Central memory CD4-positive, alpha-beta T cell (primary cell): Measurements from ENCODE around the gene ZRANB1.

Experiments
- DNase-seq: peaks from one replicate; pipeline ENCODE4 v3.0.0; 2022

Gene ZRANB1

DNA sequence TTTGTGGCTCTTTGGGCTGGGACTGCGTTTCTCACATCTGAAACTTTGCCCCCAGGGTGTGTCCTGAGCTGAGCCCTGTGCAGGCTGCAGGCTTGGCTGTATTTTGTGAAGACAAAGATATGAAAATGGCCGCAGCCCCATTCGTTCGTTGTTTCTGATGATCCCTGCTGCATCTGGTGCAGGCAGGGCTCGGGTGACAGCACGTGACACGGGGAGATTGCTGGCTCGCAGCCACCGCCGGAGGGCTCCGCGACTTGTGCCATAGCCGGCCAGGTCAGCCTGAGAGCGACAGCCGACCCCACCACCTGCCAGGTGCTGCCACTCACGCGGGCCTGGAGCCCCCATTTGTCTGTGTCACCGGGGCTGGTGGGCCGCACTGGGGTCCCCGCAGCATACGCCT lies 81.3 kb downstream of the ZRANB1 start:
- DNase-seq, result no peak

DNA sequence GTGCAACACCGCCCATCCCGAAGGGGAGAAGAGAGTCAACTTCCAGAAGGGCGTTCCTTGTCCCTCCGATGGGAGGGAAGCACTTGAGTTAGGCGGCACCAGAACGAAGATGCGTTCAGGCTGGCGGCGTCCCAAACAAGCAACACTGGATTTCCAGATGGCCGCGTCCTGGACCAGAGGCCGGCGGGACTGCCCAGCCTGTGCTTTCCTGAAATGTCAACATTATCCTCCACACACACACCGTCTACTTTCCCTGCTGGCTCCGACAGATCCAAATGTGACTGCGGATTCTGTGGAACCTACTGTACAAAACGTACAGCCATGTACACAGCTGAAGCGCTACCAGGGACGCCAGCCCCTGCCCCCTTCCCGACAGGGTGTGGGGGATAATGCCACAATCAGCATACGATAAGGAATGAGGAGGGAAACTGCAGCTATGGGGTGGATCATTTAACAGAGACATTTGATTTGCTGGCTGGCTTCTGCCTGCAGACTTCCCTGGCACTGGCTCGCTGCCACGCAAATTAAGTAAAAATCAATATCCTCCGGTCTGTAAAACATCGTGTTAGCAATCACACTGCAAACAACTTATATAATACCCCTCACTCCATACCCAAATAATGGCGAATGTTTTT lies 82.1 kb downstream of the ZRANB1 start:
- DNase-seq, result no peak

DNA sequence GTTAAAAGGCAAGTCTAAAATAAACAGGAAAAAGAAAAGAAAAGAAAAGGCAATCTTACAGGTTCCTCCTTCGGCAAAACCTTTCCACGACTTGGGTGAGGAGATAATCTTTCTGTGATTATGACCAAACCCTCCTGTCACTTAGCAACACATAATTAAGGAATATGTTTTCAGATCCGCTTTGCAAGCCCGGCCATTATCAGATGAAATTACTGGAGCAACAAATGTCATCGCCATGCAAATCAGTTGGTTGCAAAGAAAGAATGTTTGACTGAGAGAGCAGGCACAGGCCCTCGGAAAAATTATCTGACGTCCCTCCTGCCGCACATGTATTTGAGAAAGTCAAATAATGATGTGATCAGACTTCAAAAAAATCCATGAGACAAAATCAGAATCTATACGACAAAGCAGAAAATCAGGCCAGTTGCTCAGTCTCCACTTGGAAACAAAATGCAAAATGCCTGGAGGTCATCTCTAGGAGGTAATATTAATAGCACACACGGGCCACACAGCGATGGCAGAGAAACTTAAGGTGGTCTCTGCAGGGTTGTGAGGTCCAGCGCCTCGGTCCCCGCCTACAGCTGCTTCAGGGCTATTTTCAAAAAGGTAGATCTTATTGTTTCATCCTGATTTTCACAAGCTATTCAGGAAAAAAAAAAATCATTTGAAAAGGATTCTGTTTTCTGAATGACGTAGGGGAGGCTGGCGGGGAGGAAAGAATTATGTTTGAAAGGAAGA lies 82.7 kb downstream of the ZRANB1 start:
- DNase-seq, result no peak

DNA sequence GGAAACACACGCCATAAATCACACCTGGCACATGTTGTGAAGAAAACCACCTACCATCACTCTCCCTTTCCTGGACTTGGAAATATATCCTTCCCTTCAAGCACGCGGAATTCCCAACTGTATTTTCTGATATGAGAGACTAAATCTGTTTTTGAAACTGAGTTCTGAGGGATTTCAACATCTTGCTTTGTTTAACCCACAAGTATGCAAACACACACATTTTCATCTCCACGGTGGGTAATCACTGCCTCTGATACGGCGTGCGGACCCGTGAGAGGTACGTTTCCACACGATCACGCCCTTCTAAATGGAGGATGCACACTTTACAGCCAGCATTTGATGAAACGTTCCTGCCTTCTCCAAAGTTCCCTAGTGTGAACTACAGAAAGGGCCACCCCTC lies 83.4 kb downstream of the ZRANB1 start:
- no peak for DNase-seq

DNA sequence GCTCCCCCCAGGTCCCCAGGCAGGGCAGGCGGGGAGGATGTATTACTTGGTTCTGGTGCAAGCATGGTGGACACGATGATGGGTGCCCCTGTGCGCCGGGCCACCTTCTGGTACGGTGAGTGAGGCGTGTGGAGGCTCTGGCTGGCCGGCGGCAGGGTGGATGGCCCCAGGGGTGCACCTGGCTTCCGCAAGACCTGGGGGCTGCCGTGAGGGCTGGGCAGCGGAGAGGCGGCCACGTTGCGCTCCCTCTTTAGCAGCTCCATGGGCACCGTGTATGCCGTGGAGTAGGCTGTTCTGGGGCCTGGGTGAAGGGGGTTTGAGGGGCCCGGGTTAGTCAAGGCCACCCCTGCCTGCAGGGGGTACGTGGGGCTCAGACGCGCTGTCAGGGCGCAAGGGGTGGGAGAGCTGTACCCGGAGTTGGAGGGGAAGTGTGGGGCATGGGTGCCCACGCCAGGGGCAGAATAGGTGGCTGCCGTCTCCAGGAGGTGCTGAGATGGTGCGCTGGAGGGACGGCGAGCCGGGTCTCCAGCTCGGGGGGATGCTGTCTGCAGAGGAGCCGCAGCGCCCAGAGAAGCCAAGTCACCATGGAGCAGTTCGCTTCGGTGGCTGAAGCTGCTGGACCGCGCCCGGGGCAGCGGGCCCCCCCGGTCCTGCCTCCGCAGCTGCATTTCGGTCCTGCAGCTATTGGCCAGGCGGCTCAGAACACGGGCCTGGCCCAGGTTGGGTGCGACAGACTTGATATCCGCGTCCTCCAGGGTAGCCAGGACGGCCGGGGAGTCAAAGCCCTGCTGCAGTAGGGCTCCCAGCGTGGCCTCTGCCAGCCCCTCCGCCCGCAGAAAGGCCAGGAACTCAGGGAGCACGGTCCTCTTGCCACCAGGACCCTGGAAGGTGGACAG lies 84.4 kb downstream of the ZRANB1 start:
- DNase-seq, result no peak

DNA sequence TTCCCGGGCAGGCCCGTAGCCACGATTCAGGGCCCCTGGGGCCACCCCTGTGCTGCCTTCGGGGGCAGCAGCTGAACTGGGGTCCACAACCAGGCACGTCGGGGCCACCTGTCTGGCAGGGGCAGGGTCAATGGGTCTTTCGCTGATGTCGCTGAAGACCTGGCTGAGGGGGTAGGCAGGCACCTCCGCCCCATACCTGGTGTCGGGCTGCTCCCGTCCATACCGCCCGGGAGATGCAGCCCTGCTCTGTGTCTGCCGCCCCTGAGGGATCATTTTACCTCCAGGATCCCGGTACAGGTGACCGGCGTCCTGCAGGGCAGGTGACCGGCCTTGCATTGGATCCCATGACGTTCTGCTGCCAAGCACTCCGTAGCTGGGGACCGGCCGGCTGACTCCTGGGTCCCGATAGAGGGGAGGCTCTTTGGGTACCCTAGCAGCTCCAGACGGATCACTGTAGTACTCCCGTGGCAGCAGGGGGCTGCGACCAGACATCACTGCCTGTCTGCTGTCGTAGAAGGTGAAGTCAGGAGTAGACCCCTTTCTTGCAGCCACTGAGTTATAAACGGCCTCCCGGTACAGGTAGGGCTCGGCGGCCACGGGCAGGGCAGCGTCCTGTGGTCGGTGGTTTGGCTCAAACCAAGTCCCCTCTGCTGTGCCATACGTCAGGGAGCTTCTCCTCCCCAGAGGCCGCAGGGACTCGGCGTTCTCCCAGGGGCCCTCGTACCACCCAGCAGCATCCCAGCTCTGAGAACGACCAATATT lies 85.2 kb downstream of the ZRANB1 start:
- no peak for DNase-seq

DNA sequence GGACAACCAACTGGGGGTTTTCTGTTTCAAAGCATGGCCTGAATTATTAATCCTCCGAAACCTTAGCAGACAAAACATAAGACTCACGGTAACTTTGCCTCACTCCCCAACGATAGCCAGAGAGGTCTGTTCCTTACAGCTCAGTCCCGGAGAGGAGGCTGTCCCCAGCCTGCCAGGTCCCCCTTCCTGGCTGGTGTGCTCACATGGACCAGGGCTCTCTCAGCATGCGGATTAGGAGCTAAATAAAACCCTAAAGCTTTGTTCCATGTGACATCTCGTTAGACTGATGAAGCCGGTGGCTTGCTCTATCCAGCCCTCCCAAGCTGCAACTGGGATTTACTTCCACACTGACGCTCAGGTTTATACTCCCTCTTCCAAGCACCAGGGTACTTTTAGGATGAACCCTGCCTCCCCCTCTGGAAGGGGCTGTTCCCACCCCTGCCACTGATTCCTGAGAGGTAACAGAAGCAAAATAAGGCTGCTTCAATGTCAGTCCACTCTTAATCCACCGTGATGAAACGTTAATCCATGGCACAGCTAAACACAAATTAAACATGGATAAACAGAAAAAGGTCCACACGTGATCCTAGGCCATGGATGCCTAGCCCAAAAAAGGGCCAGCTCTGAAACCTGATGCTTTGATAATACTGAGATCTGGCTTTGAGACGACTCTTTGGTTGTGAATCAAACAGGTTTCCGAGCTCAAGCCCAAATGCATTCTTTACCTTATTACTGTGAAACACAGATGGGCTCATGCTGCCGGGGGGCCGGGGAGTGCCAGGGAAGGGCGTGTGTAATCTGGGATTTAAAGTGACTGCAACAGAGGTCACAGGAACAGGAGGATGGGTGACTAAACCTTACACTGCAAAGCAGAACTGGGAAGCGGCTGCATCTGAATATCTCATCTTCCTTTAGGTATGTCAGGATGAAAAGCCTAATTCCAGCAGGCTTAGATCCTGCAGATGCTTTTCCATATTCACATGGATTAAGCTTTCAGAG lies 86.2 kb downstream of the ZRANB1 start:
- no peak for DNase-seq

DNA sequence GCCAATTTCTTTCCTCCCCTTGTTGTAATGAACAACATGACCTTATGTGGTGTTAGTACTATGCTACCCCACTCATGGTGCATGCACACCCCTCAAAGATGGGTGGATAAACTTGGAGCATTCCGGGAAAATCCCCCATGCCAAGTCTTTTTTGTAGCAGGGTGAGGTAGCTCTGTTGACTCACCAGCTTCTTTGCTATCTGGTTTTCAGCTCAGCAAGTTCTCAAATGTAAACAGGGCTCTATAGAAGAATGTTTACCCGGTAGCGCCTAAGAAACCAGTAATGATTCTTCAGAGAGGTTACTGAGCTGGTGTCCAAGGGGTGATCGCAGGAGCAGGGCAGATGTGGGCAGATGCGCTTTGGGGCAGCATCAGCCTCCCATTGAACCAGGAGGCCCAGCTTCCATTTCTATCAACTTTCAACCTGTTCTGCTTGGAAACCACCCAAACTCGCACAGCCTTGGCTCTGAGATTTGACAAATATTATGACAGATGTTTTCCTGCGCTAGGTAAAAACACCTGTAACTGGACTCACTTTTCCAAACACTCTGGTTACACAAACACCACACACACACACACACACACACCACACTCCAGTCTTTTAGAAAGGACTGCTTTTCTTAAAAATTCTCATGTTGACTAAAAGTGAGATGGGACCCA lies 87.8 kb downstream of the ZRANB1 start:
- no peak for DNase-seq

DNA sequence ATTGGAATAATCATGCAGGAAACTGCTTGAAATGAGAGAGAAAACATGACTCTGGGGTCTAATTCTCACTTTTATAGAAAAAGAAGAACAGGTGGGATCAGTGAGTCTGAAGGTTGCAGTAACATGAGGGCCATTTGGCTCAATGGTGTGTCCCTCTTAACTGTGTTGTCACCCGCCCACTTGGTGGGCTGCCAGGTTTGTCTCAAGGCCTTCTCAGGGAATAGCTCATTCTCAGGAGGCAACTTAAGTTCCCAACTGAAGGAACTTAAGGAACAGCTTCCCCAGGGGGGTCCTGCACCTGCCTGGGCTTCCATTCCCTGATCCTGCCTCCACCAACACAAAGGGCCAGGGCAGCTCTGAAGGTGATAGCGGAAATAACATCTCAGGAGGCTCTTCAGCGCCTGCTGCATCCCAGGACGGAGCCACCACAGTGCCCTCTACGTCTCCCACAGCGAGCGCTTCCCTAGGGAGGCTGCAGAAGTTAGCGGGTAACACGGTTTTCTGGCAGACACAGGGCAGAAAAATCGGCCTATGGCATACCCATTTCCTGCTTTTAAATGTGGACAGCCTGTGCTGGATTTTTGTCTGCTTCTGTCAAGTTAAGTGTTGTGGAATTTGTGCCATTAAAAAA lies 88.8 kb downstream of the ZRANB1 start:
- no peak for DNase-seq

DNA sequence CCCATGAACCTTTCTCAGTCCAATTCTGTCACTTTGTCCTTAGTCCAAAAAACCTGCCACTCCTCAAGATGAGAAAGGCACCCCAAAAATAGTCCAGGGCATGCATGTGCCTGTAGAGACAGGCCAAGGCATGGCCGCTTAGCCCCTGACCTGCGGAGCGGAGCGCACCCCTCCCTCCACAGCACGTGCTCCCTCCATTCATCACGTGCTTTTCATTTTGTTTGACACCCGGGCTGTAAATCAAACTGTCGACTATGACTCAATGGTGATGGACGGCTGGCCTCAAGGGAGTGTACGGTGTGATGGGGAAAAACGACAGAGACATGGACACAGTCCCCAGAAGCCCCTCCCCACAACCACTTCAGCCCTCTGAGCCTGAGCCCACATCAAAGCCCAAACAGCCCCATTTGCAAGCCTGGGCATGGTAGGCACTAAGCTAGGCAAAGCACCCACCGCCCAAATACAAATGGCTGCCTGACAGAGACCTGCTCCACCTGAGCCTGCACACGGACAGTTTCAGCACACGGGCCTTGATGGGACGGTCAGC lies 90.6 kb downstream of the ZRANB1 start:
- no peak for DNase-seq

DNA sequence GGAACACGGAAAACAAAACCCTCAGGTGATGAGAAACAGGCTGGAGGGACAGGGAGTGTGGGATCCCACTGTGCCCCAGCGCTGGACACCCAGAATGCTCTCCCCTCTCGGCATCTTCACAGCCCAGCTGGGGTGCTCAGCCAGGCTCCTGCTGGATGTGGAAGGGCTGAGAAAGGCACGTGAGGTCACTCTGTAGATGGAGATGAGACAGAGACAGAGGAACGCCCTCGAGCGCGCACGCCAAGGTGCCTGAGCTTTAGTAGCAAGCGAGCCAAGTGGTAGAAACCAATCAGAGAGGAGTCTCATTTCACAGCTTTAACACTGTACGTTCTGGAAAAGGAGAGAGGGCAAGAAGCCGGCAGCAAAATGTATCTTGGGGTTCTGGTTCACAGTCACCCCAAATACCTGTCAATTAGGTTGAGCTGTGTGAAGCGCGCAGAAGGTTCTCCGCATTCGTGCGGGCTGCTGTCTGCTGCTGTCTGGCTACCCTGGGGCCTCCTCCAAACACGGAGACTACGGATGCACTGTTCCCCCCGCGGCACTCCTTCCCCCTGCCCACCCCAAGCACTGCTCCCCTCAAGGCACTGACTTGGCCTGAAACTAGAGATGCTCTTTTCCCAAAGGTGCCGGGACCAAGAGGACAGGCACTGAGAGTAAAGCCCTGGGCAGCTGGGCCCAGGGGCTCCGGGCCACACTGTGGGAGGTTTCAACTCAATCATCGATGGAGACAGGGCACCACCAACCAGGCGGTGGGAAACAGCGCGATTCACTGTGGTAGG lies 91.4 kb downstream of the ZRANB1 start:
- DNase-seq, result no peak

DNA sequence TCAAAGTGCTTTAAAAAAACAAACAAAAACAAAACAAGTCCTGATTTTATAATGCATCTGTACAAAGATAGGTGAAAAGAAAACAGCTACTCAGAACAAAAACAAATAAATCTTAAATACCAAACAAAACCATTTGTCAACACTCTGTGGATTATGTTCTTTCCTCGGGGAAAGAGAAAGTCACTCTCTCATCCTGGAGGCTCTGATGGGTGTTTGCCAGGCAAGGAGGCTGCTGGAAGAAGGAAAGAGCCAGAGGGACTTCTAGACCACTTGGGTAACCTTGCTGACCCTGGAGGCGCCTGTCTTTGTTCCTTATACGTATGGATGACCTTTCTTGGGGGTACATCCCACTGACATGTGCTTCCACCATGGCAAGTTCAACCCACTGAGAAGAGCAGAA lies 92.8 kb downstream of the ZRANB1 start:
- DNase-seq, result no peak

DNA sequence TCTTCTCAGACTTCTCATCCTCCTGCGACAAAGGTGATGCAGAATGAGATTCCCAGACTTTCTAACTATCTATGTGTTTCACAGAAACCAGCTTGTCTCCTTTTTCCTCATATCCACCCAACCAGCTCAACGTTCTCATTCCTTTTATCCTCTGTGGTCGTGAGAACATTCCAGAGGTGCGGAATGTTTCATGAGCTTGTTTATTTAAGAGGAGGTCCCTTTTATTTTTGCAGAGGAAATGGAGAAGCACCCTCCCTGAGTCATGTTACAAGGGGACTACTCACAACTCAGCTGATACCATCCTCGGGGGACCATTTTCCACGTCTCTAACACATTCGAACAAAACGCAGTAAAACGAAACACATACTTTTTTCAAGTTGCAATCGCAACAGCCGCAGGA lies 93.2 kb downstream of the ZRANB1 start:
- DNase-seq, result no peak

DNA sequence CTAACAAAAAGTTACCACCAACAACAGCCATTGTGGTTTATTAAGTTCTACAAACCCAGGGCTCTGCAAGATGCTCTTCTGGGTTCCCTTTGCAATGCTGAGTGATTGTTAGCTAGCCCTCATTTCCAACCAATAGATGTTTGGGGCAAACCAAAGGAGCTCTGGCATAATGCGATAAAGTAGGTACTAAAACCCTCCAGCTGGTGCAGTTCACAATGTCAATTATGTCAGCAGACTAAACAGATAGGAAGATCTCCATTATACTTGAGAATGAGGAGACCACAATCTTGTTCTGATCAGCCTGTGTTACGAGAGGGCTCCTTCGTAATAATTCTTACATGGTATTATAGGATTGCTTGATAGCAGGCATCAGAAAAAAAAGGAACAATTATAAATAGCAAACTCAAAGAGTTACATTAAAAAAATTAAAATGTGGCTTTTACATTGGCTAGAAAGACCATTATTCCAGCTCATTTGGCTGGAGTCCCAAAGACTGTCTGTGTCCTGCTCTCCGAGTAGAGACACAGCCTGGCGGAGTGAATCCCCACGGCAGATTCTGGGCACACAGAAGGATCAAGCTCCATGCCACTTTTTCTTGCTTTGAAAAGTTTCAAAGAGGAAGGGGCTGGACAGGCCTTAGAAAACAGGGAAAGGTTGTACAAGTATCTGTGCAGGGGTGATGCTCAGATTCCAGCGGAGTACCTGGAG lies 93.8 kb downstream of the ZRANB1 start:
- DNase-seq, result no peak

DNA sequence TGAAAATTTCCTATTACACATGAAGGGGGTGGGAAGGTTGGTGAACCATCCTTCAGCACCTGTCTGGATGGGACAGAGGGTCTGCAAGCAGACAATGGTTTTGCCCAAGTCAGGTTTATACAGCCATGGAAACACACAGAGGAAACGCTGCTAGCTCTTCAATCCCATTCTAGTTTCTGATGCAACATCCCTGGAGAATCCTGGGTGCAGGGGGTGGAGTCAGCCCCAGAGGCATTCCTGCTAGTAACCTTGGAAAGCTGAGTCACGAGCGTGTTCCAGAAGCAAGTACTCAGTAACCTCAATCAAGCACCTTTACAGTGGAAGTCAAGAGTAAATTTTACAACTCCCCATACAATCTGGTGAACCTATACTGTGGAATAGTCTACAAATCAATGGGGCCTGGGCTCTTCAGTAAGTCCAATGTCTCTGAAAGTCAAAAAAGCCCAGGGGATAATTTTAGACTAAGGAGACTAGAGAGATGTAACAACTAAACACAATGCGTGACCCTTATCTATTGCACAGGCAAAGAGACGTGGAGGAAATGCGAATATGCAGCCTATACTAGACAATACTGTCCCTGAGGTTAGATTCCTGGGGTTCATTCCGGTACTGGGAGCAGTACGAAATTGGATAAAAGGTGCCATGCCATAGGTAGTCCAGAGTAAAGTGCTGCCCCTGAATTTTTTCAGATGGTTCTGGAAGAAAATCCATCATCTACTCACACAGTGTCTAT lies 95.4 kb downstream of the ZRANB1 start:
- no peak for DNase-seq
